Liver (tissue), 9 donors: ENCODE measurements around the gene DMRTB1. TPM values are rescaled to one million over a fixed set of nuclear protein-coding genes. Genes with fewer than 3 reads are reported as not detected.

Source experiments
- DNase-seq: peaks from one replicate; pipeline ENCODE4 v3.0.0-alpha.2; 2017; ENCODE audit warnings: low spot score
- H3K27ac ChIP-seq, 2 donors: one replicate each; pipeline ENCODE4 v1.7.0; 2013; ENCODE audit warnings: inconsistent platforms in 2 of 2, low read length in 2 of 2, control low read depth in 1 of 2, low read depth in 1 of 2, mild to moderate bottlenecking in 1 of 2
- H3K27me3 ChIP-seq, 4 donors: one replicate each; pipeline versions ENCODE4 v1.6.1 to v1.7.0; 2013; ENCODE audit warnings: low read length in 3 of 4, inconsistent platforms in 1 of 4, mild to moderate bottlenecking in 1 of 4, moderate library complexity in 1 of 4; ENCODE audit not compliant: control insufficient read depth in 4 of 4, insufficient read depth in 4 of 4
- H3K36me3 ChIP-seq, 4 donors: one replicate each; pipeline versions ENCODE4 v1.6.1 to v1.7.0; 2013; ENCODE audit warnings: low read length in 3 of 4, mild to moderate bottlenecking in 3 of 4, low read depth in 1 of 4, moderate library complexity in 1 of 4; ENCODE audit not compliant: control insufficient read depth in 4 of 4, insufficient read depth in 3 of 4
- H3K4me1 ChIP-seq, 4 donors: one replicate each; pipeline versions ENCODE4 v1.6.1 to v1.7.0; 2013; ENCODE audit warnings: low read length in 3 of 4, mild to moderate bottlenecking in 3 of 4, moderate library complexity in 1 of 4; ENCODE audit not compliant: control insufficient read depth in 4 of 4, insufficient read depth in 4 of 4
- H3K4me3 ChIP-seq, 3 donors: one replicate each; pipeline versions ENCODE4 v1.6.1 to v1.7.0; 2013; ENCODE audit warnings: low read length in 3 of 3, control low read depth in 1 of 3, low read depth in 1 of 3, mild to moderate bottlenecking in 1 of 3
- H3K9ac ChIP-seq, 2 donors: one replicate each; pipeline ENCODE4 v1.7.0; 2013; ENCODE audit warnings: low read length in 2 of 2, mild to moderate bottlenecking in 2 of 2, moderate library complexity in 2 of 2, control low read depth in 1 of 2, low read depth in 1 of 2
- H3K9me3 ChIP-seq, 4 donors: one replicate each; pipeline versions ENCODE4 v1.6.1 to v1.7.0; 2013; ENCODE audit warnings: low read length in 3 of 4; ENCODE audit not compliant: control insufficient read depth in 4 of 4
- EGR1 ChIP-seq, 2 donors: IDR thresholded peaks; 2 replicates each; pipeline ENCODE4 v1.6.1; 2016 to 2018; ENCODE audit warnings: antibody characterized with exemption in 2 of 2, low read depth in 2 of 2
- FOXA1 ChIP-seq: IDR thresholded peaks from 2 replicates; pipeline ENCODE4 v1.6.1; 2016; ENCODE audit warnings: antibody characterized with exemption
- FOXA2 ChIP-seq: IDR thresholded peaks from 2 replicates; pipeline ENCODE4 v1.6.1; 2016; ENCODE audit warnings: antibody characterized with exemption
- GABPA ChIP-seq, 2 donors: IDR thresholded peaks in 1 of 2; conservative IDR thresholded peaks in 1 of 2; 2 replicates each; pipeline ENCODE4 v1.6.1; 2016; ENCODE audit warnings: antibody characterized with exemption in 2 of 2, mild to moderate bottlenecking in 1 of 2, moderate library complexity in 1 of 2
- HNF4A ChIP-seq, 2 donors: conservative IDR thresholded peaks; 2 replicates each; pipeline ENCODE4 v1.6.1; 2016; ENCODE audit warnings: antibody characterized with exemption in 2 of 2, mild to moderate bottlenecking in 2 of 2
- HNF4G ChIP-seq: IDR thresholded peaks from 2 replicates; pipeline ENCODE4 v1.6.1; 2016; ENCODE audit warnings: antibody characterized with exemption
- JUND ChIP-seq, 2 donors: IDR thresholded peaks; 2 replicates each; pipeline ENCODE4 v1.6.1; 2016; ENCODE audit warnings: antibody characterized with exemption in 2 of 2
- NR2F2 ChIP-seq: IDR thresholded peaks from 2 replicates; pipeline ENCODE4 v1.6.1; 2016; ENCODE audit warnings: antibody characterized with exemption
- RAD21 ChIP-seq, 2 donors: IDR thresholded peaks; 2 replicates each; pipeline ENCODE4 v1.6.1; 2016; ENCODE audit warnings: antibody characterized with exemption in 2 of 2, mild to moderate bottlenecking in 2 of 2
- RXRA ChIP-seq, 2 donors: IDR thresholded peaks; 2 replicates each; pipeline ENCODE4 v1.6.1; 2017 to 2018; ENCODE audit warnings: antibody characterized with exemption in 2 of 2, mild to moderate bottlenecking in 1 of 2
- SP1 ChIP-seq: IDR thresholded peaks from 2 replicates; pipeline ENCODE4 v1.6.1; 2018; ENCODE audit warnings: antibody characterized with exemption, mild to moderate bottlenecking
- TAF1 ChIP-seq: conservative IDR thresholded peaks from 2 replicates; pipeline ENCODE4 v1.6.1; 2016; ENCODE audit warnings: antibody characterized with exemption, mild to moderate bottlenecking
- YY1 ChIP-seq: IDR thresholded peaks from 2 replicates; pipeline ENCODE4 v1.6.1; 2016; ENCODE audit warnings: antibody characterized with exemption, mild to moderate bottlenecking
- WGBS: extraction: QIAGEN DNeasy Blood & Tissue Kit; methylation state at CpG from one replicate; pipeline ENCODE4 v1.1.7; 2013; 5-methylcytosine and 5-hydroxymethylcytosine counted together
- polyA plus RNA-seq, 2 donors: library from polyadenylated mRNA; stranded (reverse) in 1 of 2; unstranded in 1 of 2; fragments of 200-250 nt in 1 of 2; fragments of >200 nt in 1 of 2; fragmentation: Nextera tagmentation in 1 of 2; extraction: Ambion mirVana in 1 of 2; gene quantifications; one replicate each; pipeline versions ENCODE4 v1.2.1 to v1.2.3, GENCODE V29; 2013 to 2015
- total RNA-seq, 2 donors: library from RNA; depleted of rRNA; stranded (reverse); fragments of >200 nt; gene quantifications; one replicate each; pipeline ENCODE4 v1.2.3, GENCODE V29; 2014
- TF ChIP-seq, protein P1 (sequence below): fragments of 150-350 bp; IDR thresholded peaks from 2 replicates; pipeline ENCODE4 v1.5.1; 2017; ENCODE audit warnings: improper control_type of control experiment, low read depth, low read length; ENCODE audit not compliant: missing input control
- TF ChIP-seq, protein P2 (sequence below): IDR thresholded peaks from 2 replicates; pipeline ENCODE4 v1.6.1; 2016; ENCODE audit warnings: antibody characterized with exemption
- TF ChIP-seq, protein P3 (sequence below): IDR thresholded peaks from 2 replicates; pipeline ENCODE4 v1.6.1; 2016; ENCODE audit warnings: antibody characterized with exemption, mild to moderate bottlenecking
- TF ChIP-seq, protein P4 (sequence below): IDR thresholded peaks from 2 replicates; pipeline ENCODE4 v1.6.1; 2016; ENCODE audit warnings: antibody characterized with exemption
- TF ChIP-seq, protein P5 (sequence below): IDR thresholded peaks from 2 replicates; pipeline ENCODE4 v1.6.1; 2016; ENCODE audit warnings: antibody characterized with exemption
- donor health status: healthy.
- donor health status: healthy.
- donor health status: healthy.
- donor health status: healthy.
- donor health status: healthy.

Gene DMRTB1
- total and polyA plus RNA-seq, 4 donors: not detected

DNA sequence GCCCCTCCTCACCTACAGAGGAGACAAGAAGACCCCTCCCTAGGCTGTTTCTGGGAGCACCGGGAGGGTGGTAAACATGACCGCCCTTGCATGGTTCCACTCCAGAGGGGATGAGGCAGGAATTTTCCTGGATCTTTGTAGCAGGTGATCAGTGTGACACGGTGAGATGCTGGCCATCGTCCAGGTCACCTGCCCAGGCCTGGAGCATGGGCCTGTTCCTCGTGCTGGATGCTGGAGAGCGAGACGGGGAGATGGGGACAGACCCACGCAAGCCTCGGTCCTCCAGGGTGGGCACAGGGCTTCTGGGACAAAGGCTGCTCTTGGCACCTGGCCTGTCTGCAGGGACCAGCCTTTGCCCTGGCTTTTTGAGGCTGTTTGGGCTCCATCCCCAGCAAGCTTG, 46.2 kb downstream of the DMRTB1 start:
- Histone ChIP-seq H3K27ac (no peak overlapping the region), H3K27me3 (no peaks in the 10 kb centered on the region), H3K9ac (no peak overlapping the region), H3K4me3 (no peak overlapping the region), H3K36me3 (no peaks in the 10 kb centered on the region), H3K4me1 (no peaks in the 10 kb centered on the region), H3K9me3 (no peaks in the 10 kb centered on the region)
- WGBS: 87% methylated on average over 9 of the region's 9 CpGs
- DNase-seq: no peak
- TF ChIP-seq SP1: no peak
- no peak for TF ChIP-seq YY1
- no peak for TF ChIP-seq FOXA2
- no peak for TF ChIP-seq HNF4A (conservative IDR thresholded peaks at IDR 0.05)

DNA sequence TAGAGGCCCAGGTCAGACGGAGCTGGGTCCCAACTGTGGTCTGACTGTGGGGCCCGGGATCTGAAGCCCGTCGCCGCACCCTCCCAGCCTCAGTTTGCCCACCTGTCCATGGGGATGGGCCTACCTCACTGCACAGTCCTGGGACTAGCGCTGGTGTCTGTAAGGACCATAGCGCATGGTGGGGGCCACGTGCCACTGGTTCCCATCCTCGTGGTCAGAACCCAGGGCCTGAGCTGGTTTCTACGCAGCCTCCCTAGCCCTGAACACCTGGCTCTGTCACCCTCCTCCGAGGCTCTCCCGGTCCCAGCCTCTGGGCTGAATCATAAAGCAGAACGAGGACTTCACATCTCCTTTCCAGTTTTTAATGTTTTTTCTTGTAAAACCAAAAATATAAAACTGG, 46.7 kb downstream of the DMRTB1 start:
- Histone ChIP-seq H3K27me3 (no peaks in the 10 kb centered on the region), H3K27ac (no peak overlapping the region), H3K36me3 (no peaks in the 10 kb centered on the region), H3K9me3 (no peaks in the 10 kb centered on the region), H3K9ac (no peak overlapping the region), H3K4me1 (no peaks in the 10 kb centered on the region), H3K4me3 (no peak overlapping the region)
- WGBS: 92% methylated on average over 13 of the region's 13 CpGs
- TF ChIP-seq TAF1: no peak
- TF ChIP-seq SP1: no peak
- no peak for TF ChIP-seq RAD21 (IDR thresholded peaks at IDR 0.05)
- no peak for TF ChIP-seq YY1
- TF ChIP-seq EGR1 (IDR thresholded peaks at IDR 0.05; ENCODE audit: low read depth in 2 of 2): no peak
- TF ChIP-seq, protein P1, sequence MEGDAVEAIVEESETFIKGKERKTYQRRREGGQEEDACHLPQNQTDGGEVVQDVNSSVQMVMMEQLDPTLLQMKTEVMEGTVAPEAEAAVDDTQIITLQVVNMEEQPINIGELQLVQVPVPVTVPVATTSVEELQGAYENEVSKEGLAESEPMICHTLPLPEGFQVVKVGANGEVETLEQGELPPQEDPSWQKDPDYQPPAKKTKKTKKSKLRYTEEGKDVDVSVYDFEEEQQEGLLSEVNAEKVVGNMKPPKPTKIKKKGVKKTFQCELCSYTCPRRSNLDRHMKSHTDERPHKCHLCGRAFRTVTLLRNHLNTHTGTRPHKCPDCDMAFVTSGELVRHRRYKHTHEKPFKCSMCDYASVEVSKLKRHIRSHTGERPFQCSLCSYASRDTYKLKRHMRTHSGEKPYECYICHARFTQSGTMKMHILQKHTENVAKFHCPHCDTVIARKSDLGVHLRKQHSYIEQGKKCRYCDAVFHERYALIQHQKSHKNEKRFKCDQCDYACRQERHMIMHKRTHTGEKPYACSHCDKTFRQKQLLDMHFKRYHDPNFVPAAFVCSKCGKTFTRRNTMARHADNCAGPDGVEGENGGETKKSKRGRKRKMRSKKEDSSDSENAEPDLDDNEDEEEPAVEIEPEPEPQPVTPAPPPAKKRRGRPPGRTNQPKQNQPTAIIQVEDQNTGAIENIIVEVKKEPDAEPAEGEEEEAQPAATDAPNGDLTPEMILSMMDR: no peak
- TF ChIP-seq, protein P2, sequence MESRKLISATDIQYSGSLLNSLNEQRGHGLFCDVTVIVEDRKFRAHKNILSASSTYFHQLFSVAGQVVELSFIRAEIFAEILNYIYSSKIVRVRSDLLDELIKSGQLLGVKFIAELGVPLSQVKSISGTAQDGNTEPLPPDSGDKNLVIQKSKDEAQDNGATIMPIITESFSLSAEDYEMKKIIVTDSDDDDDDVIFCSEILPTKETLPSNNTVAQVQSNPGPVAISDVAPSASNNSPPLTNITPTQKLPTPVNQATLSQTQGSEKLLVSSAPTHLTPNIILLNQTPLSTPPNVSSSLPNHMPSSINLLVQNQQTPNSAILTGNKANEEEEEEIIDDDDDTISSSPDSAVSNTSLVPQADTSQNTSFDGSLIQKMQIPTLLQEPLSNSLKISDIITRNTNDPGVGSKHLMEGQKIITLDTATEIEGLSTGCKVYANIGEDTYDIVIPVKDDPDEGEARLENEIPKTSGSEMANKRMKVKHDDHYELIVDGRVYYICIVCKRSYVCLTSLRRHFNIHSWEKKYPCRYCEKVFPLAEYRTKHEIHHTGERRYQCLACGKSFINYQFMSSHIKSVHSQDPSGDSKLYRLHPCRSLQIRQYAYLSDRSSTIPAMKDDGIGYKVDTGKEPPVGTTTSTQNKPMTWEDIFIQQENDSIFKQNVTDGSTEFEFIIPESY: no peak
- TF ChIP-seq, protein P3, sequence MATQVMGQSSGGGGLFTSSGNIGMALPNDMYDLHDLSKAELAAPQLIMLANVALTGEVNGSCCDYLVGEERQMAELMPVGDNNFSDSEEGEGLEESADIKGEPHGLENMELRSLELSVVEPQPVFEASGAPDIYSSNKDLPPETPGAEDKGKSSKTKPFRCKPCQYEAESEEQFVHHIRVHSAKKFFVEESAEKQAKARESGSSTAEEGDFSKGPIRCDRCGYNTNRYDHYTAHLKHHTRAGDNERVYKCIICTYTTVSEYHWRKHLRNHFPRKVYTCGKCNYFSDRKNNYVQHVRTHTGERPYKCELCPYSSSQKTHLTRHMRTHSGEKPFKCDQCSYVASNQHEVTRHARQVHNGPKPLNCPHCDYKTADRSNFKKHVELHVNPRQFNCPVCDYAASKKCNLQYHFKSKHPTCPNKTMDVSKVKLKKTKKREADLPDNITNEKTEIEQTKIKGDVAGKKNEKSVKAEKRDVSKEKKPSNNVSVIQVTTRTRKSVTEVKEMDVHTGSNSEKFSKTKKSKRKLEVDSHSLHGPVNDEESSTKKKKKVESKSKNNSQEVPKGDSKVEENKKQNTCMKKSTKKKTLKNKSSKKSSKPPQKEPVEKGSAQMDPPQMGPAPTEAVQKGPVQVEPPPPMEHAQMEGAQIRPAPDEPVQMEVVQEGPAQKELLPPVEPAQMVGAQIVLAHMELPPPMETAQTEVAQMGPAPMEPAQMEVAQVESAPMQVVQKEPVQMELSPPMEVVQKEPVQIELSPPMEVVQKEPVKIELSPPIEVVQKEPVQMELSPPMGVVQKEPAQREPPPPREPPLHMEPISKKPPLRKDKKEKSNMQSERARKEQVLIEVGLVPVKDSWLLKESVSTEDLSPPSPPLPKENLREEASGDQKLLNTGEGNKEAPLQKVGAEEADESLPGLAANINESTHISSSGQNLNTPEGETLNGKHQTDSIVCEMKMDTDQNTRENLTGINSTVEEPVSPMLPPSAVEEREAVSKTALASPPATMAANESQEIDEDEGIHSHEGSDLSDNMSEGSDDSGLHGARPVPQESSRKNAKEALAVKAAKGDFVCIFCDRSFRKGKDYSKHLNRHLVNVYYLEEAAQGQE: no peak
- TF ChIP-seq JUND (IDR thresholded peaks at IDR 0.05): no peak
- TF ChIP-seq, protein P4, sequence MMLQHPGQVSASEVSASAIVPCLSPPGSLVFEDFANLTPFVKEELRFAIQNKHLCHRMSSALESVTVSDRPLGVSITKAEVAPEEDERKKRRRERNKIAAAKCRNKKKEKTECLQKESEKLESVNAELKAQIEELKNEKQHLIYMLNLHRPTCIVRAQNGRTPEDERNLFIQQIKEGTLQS: no peak
- TF ChIP-seq, protein P5, sequence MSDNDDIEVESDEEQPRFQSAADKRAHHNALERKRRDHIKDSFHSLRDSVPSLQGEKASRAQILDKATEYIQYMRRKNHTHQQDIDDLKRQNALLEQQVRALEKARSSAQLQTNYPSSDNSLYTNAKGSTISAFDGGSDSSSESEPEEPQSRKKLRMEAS: no peak
- TF ChIP-seq NR2F2: no peak
- TF ChIP-seq HNF4G: no peak
- TF ChIP-seq FOXA1: no peak
- no peak for TF ChIP-seq FOXA2
- no peak for TF ChIP-seq RXRA (IDR thresholded peaks at IDR 0.05)
- TF ChIP-seq GABPA (IDR thresholded peaks at IDR 0.05 in 1 of 2, conservative IDR thresholded peaks at IDR 0.05 in 1 of 2): no peak
- TF ChIP-seq HNF4A (conservative IDR thresholded peaks at IDR 0.05): no peak
- DNase-seq: no peak
